Spleen (tissue), 11 donors: ENCODE results near the gene CDKN2D. TPM values are rescaled to one million over a fixed set of nuclear protein-coding genes. Genes with fewer than 3 reads are reported as not detected.
"Not testable (repeated sequence)": the region's sequence is repeated elsewhere in the genome, so short reads cannot be mapped to it uniquely, and the experiment has no call there.

ENCODE experiments used
- DNase-seq: peaks from one replicate; pipeline ENCODE4 v3.0.0-alpha.2; 2020
- H3K27ac ChIP-seq, 8 donors: fragments of 200-600 bp; sonication (generic) in 7 of 8; 1 replicate in 4 of 8; 2 replicates in 4 of 8; pipeline versions ENCODE4 v1.5.0 to v1.8.0; 2016 to 2021; ENCODE audit warnings: inconsistent platforms in 4 of 8, mild to moderate bottlenecking in 4 of 8, moderate library complexity in 1 of 8
- H3K27me3 ChIP-seq, 7 donors: fragments of 200-600 bp; sonication (generic) in 6 of 7; replicated peaks in 1 of 7; 1 replicate in 4 of 7; 2 replicates in 3 of 7; pipeline versions ENCODE4 v1.5.0 to v1.8.0; 2016 to 2021; ENCODE audit warnings: inconsistent platforms in 3 of 7, mild to moderate bottlenecking in 1 of 7
- H3K36me3 ChIP-seq, 6 donors: fragments of 200-600 bp; sonication (generic) in 5 of 6; 1 replicate in 4 of 6; 2 replicates in 2 of 6; pipeline versions ENCODE4 v1.5.0 to v1.8.0; 2016 to 2021; ENCODE audit warnings: inconsistent platforms in 2 of 6
- H3K4me1 ChIP-seq, 6 donors: fragments of 200-600 bp; sonication (generic) in 5 of 6; 1 replicate in 3 of 6; 2 replicates in 3 of 6; pipeline versions ENCODE4 v1.5.0 to v1.8.0; 2016 to 2021; ENCODE audit warnings: inconsistent platforms in 3 of 6
- H3K4me3 ChIP-seq, 8 donors: fragments of 200-600 bp; sonication (generic) in 7 of 8; 1 replicate in 4 of 8; 2 replicates in 4 of 8; pipeline versions ENCODE4 v1.5.0 to v1.8.0; 2016 to 2021; ENCODE audit warnings: inconsistent platforms in 4 of 8, mild to moderate bottlenecking in 4 of 8, moderate library complexity in 2 of 8
- H3K9me3 ChIP-seq, 8 donors: fragments of 200-600 bp; sonication (generic) in 7 of 8; 1 replicate in 4 of 8; 2 replicates in 4 of 8; pipeline versions ENCODE4 v1.5.0 to v1.8.0; 2016 to 2021; ENCODE audit warnings: inconsistent platforms in 4 of 8
- CTCF ChIP-seq, 11 experiments: fragments of 200-600 bp in 7 of 11; fragments of 450-650 bp in 4 of 11; sonication (generic) in 4 of 11; IDR thresholded peaks in 8 of 11; conservative IDR thresholded peaks in 3 of 11; 1 replicate in 7 of 11; 2 replicates in 4 of 11; pipeline versions ENCODE4 v1.4.0 to v1.8.0; 2016 to 2021; ENCODE audit warnings: antibody characterized with exemption in 11 of 11, inconsistent platforms in 4 of 11, mild to moderate bottlenecking in 1 of 11
- POLR2A ChIP-seq, 3 donors: fragments of 450-650 bp; IDR thresholded peaks; one replicate each; pipeline ENCODE4 v1.5.1; 2017; ENCODE audit warnings: antibody characterized with exemption in 3 of 3, mild to moderate bottlenecking in 1 of 3
- POLR2AphosphoS5 ChIP-seq, 3 donors: sonication (generic); formaldehyde crosslinking; IDR thresholded peaks; one replicate each; pipeline ENCODE4 v1.5.1; 2017; ENCODE audit warnings: antibody characterized with exemption in 3 of 3
- WGBS, 5 donors: extraction: QIAGEN DNeasy Blood & Tissue Kit in 3 of 5; methylation state at CpG; one replicate each; pipeline versions ENCODE4 v1.1.5 to v1.1.7; 2013 to 2018; 5-methylcytosine and 5-hydroxymethylcytosine counted together
- intact Hi-C: fragments of 100-400 bp; cut with DNase I; formaldehyde crosslinking; loops from one replicate; pipeline ENCODE4 v1.15.0; 2023; ENCODE audit warnings: low total_unique reads
- polyA plus RNA-seq, 3 donors: library from polyadenylated mRNA; stranded (reverse); fragments of 200-250 nt; gene quantifications; one replicate each; pipeline ENCODE4 v1.2.1, GENCODE V29; 2013
- total RNA-seq, 7 donors: library from RNA; depleted of rRNA in 3 of 7; stranded (reverse); fragments of >200 nt in 3 of 7; fragmentation: NEBNext Ultra II Directional in 4 of 7; extraction: Animal tissue kit (Norgen Biotek cat#: 25700) in 4 of 7; gene quantifications; one replicate each; pipeline versions ENCODE4 v1.1.0 to v1.2.1, GENCODE V29; 2016 to 2021
- donor health status: healthy with polysubstance abuse.
- donor health status: DM: no; HTN: no; CAD: no; lungs with moderate emphysema.
- donor health status: DM: no; HTN: no; CAD: no.
- donor health status: Bipolar disorder and iron deficiency.
- donor health status: healthy.
- donor health status: DM: no; HTN: no; CAD: no.
- donor health status: DM: yes; HTN: yes; CAD: no.

The CDKN2D gene
- total and polyA plus RNA-seq, 10 donors: 24.7 to 69.6 (median 34.4) TPM

DNA sequence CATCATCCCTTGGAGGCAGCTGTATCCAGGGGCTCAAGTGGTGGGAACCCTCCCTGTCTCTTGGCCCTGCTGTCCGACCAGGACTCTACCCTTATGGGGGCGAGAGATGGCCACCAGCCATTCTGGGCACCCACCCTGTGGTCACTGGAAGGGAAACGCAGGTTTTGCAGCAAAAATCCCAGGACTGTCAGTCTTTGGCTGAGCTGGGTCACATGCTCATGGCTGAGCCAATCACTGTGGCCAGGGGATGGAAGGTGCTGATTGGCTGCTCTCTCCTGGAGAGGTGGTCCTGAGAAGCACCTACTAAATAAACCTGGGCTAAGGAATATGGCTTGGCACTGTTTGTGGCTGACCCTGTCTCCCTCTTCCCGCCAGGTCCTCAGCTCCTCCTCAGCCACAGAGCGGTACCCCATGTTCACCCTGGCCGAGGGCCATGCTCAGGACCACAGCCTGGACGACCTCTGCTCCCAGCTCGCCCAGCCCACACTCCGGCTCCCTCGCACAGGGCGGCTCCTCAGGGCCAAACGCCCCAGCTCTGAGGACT, 16.2 kb downstream of the CDKN2D start:
- H3K4me3 ChIP-seq: no peak overlapping the region
- H3K36me3 ChIP-seq: peaks cover 0 to 100% (median 94%) of the 10 kb centered on the region in 6 donors
- 77 to 87% (median 82%) methylated on average over 11 to 12 of the region's 12 CpGs for WGBS, 5 donors
- H3K9me3 ChIP-seq: no peaks in the 10 kb centered on the region
- TF ChIP-seq POLR2AphosphoS5 (IDR thresholded peaks at IDR 0.05): peak; percentile 12 to 69 (median 32)
- no peak for TF ChIP-seq CTCF (IDR thresholded peaks at IDR 0.05 in 8 of 11, conservative IDR thresholded peaks at IDR 0.05 in 3 of 11)
- no peak for TF ChIP-seq POLR2A (IDR thresholded peaks at IDR 0.05)
- H3K27me3 ChIP-seq: no peaks in the 10 kb centered on the region
- DNase-seq: no peak
- intact Hi-C loops: no loop called here
- H3K4me1 ChIP-seq: peaks cover 23 to 77% (median 42%) of the 10 kb centered on the region in 6 donors
- H3K27ac ChIP-seq: peak overlapping the region; percentile 3 to 87 (median 69)

GRCh38 chr19:10551698-10552301, 17.0 kb downstream of the CDKN2D start:
- Histone ChIP-seq H3K27me3 (no peaks in the 10 kb centered on the region), H3K4me3 (no peak overlapping the region), H3K27ac (peak overlapping the region in 3 of 8 donors; percentile 77 to 87 (median 79)), H3K36me3 (peaks cover 0 to 100% (median 95%) of the 10 kb centered on the region in 6 donors), H3K4me1 (peaks cover 23 to 80% (median 43%) of the 10 kb centered on the region in 6 donors), H3K9me3 (no peaks in the 10 kb centered on the region)
- intact Hi-C loops: no loop called here
- DNase-seq: no peak
- TF ChIP-seq POLR2A (IDR thresholded peaks at IDR 0.05): no peak
- peak in 1 of 3 donors; percentile 55 for TF ChIP-seq POLR2AphosphoS5 (IDR thresholded peaks at IDR 0.05)
- TF ChIP-seq CTCF (IDR thresholded peaks at IDR 0.05 in 8 of 11, conservative IDR thresholded peaks at IDR 0.05 in 3 of 11): peak in 1 of 11 experiments; percentile 40
- WGBS, 5 donors: 79 to 86% (median 81%) methylated on average over 10 to 12 of the region's 12 CpGs

DNA sequence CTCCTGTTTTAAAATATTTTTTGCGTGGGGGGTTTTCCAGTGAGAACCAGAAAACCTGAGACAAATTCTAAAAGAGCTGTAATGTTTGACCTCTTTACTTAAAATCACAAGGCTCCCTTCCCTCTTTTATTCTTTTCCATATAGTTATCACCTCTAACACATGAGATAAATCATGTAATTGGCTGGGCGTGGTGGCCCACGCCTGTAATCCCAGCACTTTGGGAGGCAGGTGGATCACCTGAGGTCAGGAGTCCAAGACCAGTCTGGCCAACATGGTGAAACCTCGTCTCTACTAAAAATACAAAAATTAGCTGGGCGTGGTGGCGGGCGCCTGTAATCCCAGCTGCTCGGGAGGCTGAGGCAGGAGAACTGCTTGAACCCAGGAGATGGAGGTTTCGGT, 17.8 kb downstream of the CDKN2D start:
- DNase-seq, H3K9me3 ChIP-seq, intact Hi-C loops, H3K27me3 ChIP-seq, H3K4me3 ChIP-seq: not testable (repeated sequence)
- peaks cover 23 to 80% (median 45%) of the 10 kb centered on the region in 6 donors for H3K4me1 ChIP-seq
- H3K36me3 ChIP-seq: peaks cover 0 to 100% (median 93%) of the 10 kb centered on the region in 6 donors
- peak overlapping the region in 1 of 8 donors; percentile 17 for H3K27ac ChIP-seq
- 93 to 98% (median 97%) methylated on average over 9 of the region's 9 CpGs for WGBS, 5 donors

GRCh38 chr19:10550336-10550735, 18.4 kb downstream of the CDKN2D start:
- H3K4me1 ChIP-seq: peaks cover 23 to 80% (median 43%) of the 10 kb centered on the region in 6 donors
- TF ChIP-seq POLR2A (IDR thresholded peaks at IDR 0.05) (no peak), CTCF (IDR thresholded peaks at IDR 0.05 in 8 of 11, conservative IDR thresholded peaks at IDR 0.05 in 3 of 11) (no peak), POLR2AphosphoS5 (IDR thresholded peaks at IDR 0.05) (no peak)
- H3K9me3 ChIP-seq: no peaks in the 10 kb centered on the region
- WGBS, 5 donors: 80 to 92% (median 86%) methylated on average over 5 to 6 of the region's 6 CpGs
- no peak overlapping the region for H3K4me3 ChIP-seq
- DNase-seq: no peak
- intact Hi-C loops: no loop called here
- no peaks in the 10 kb centered on the region for H3K27me3 ChIP-seq
- peak overlapping the region in 2 of 8 donors; percentile 3 to 14 for H3K27ac ChIP-seq
- peaks cover 0 to 99% (median 87%) of the 10 kb centered on the region in 6 donors for H3K36me3 ChIP-seq
